Loucy (cell line): Measurements from ENCODE around the gene VPS54.

Source experiments
- H2AFZ ChIP-seq: fragments of 200-600 bp; sonication (generic); 2 replicates; pipeline ENCODE4 v1.6.0; 2016; ENCODE audit warnings: antibody characterized with exemption, mild to moderate bottlenecking, low read length, moderate library complexity
- H3F3A ChIP-seq: fragments of 200-600 bp; 2 replicates; pipeline ENCODE4 v1.6.0; 2016; ENCODE audit warnings: antibody characterized with exemption, low read depth, mild to moderate bottlenecking
- H3K27me3 ChIP-seq: fragments of 200-600 bp; sonication (generic); 2 replicates; pipeline ENCODE4 v1.6.1; 2014; ENCODE audit warnings: low read length, mild to moderate bottlenecking; ENCODE audit not compliant: insufficient read depth, poor library complexity, severe bottlenecking
- H3K36me3 ChIP-seq: fragments of 200-600 bp; sonication (generic); 2 replicates; pipeline ENCODE4 v1.6.1; 2016; ENCODE audit warnings: low read length; ENCODE audit not compliant: insufficient read depth
- H3K4me1 ChIP-seq: fragments of 200-600 bp; sonication (generic); 2 replicates; pipeline ENCODE4 v1.5.1; 2014; ENCODE audit warnings: low read length, mild to moderate bottlenecking; ENCODE audit not compliant: insufficient read depth, poor library complexity, severe bottlenecking
- H3K4me2 ChIP-seq: fragments of 200-600 bp; sonication (generic); 2 replicates; pipeline ENCODE4 v1.6.0; 2014; ENCODE audit warnings: antibody characterized with exemption, low read length, low read depth, mild to moderate bottlenecking; ENCODE audit not compliant: poor library complexity, severe bottlenecking
- H3K4me3 ChIP-seq: fragments of 200-600 bp; sonication (generic); 2 replicates; pipeline ENCODE4 v1.5.1; 2014; ENCODE audit warnings: low read length, mild to moderate bottlenecking, mixed read lengths; ENCODE audit not compliant: poor library complexity, severe bottlenecking
- H3K79me2 ChIP-seq: fragments of 200-600 bp; sonication (generic); 2 replicates; pipeline ENCODE4 v1.6.1; 2014; ENCODE audit warnings: low read length; ENCODE audit not compliant: insufficient read depth
- H3K9ac ChIP-seq: fragments of 200-600 bp; sonication (generic); 2 replicates; pipeline ENCODE4 v1.6.0; 2014; ENCODE audit warnings: mild to moderate bottlenecking, low read depth, low read length, moderate library complexity; ENCODE audit not compliant: poor library complexity, severe bottlenecking
- H3K9me2 ChIP-seq: fragments of 200-600 bp; sonication (generic); replicated peaks from 2 replicates; pipeline ENCODE4 v1.6.1; 2016; ENCODE audit warnings: low read depth, low read length, mixed read lengths
- H3K9me3 ChIP-seq: fragments of 200-600 bp; sonication (generic); 2 replicates; pipeline ENCODE4 v1.6.1; 2014; ENCODE audit warnings: mild to moderate bottlenecking, antibody characterized with exemption, low read length, low read depth; ENCODE audit not compliant: insufficient read depth
- H4K20me1 ChIP-seq: fragments of 200-600 bp; sonication (generic); 2 replicates; pipeline ENCODE4 v1.6.0; 2014; ENCODE audit warnings: antibody characterized with exemption, low read length, mild to moderate bottlenecking; ENCODE audit not compliant: insufficient read depth, poor library complexity, severe bottlenecking
- EZH2phosphoT487 ChIP-seq: fragments of 200-600 bp; IDR thresholded peaks from 2 replicates; pipeline ENCODE4 v1.6.1; 2018; ENCODE audit warnings: antibody characterized with exemption, mild to moderate bottlenecking, moderate library complexity, borderline replicate concordance
- TF ChIP-seq, protein P1 (sequence below): fragments of 200-600 bp; sonication (generic); conservative IDR thresholded peaks from 2 replicates; pipeline ENCODE4 v1.5.1; 2014; ENCODE audit warnings: mild to moderate bottlenecking, antibody characterized with exemption, low read length

Gene VPS54

DNA sequence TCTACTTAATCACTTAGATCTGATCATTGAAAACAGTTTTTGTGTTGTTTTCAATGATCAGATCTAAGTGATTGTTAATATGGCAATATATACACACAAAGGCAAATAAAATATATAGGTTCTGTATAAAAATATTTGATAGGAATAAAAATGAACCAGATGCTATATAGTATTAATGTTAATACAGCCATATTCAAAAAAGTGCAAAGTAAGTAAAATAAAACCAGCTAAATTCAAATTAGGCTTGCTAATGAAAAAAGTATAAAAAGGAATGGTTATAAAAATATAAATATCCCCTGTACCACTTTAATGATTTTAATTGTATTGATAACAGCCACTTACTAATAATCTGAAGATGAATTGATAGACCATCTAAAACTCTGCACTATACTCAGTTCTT is 38.4 kb downstream of the VPS54 start:
- TF ChIP-seq, protein P1, sequence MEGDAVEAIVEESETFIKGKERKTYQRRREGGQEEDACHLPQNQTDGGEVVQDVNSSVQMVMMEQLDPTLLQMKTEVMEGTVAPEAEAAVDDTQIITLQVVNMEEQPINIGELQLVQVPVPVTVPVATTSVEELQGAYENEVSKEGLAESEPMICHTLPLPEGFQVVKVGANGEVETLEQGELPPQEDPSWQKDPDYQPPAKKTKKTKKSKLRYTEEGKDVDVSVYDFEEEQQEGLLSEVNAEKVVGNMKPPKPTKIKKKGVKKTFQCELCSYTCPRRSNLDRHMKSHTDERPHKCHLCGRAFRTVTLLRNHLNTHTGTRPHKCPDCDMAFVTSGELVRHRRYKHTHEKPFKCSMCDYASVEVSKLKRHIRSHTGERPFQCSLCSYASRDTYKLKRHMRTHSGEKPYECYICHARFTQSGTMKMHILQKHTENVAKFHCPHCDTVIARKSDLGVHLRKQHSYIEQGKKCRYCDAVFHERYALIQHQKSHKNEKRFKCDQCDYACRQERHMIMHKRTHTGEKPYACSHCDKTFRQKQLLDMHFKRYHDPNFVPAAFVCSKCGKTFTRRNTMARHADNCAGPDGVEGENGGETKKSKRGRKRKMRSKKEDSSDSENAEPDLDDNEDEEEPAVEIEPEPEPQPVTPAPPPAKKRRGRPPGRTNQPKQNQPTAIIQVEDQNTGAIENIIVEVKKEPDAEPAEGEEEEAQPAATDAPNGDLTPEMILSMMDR: no peak
- no peak for TF ChIP-seq EZH2phosphoT487
- Histone ChIP-seq H3K4me1 (peaks cover 6% of the 10 kb centered on the region), H4K20me1 (no peaks in the 10 kb centered on the region), H3K27me3 (no peaks in the 10 kb centered on the region), H3K36me3 (peaks cover 25% of the 10 kb centered on the region; the same call in 1 of the 2 replicates), H2AFZ (no peak overlapping the region), H3K4me2 (no peak overlapping the region), H3F3A (no peaks in the 10 kb centered on the region), H3K9ac (no peak overlapping the region), H3K4me3 (no peak overlapping the region), H3K9me2 (no peaks in the 10 kb centered on the region), H3K9me3 (no peaks in the 10 kb centered on the region), H3K79me2 (no peaks in the 10 kb centered on the region; the same call in 1 of the 2 replicates)

DNA sequence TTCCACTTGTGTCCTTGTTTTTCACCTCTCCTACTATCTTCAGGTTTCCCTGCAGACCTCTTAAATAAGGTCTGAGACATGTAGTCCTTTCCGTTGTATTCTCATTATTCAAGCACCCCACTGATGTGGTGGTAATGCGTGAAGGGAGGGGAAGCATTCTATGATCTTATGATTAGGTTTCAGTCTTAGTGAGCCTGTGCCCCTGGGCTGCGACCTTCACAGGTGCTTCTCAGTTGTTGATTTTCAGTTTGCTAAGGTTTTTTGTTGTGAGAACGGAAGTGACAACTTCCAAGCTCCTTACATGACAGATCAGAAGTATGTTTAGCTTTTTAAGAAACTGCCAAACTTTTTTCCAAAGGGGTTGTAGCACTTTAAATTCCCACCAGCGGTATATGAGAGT is 41.3 kb downstream of the VPS54 start:
- Histone ChIP-seq H3K9me3 (no peaks in the 10 kb centered on the region), H2AFZ (no peak overlapping the region), H3K9me2 (no peaks in the 10 kb centered on the region), H3K9ac (no peak overlapping the region), H3K79me2 (no peaks in the 10 kb centered on the region), H3K4me1 (no peaks in the 10 kb centered on the region), H3K27me3 (no peaks in the 10 kb centered on the region), H3K4me3 (no peak overlapping the region), H4K20me1 (no peaks in the 10 kb centered on the region), H3K36me3 (peaks cover 25% of the 10 kb centered on the region; the same call in 1 of the 2 replicates), H3F3A (no peaks in the 10 kb centered on the region), H3K4me2 (no peak overlapping the region)
- TF ChIP-seq EZH2phosphoT487: no peak
- TF ChIP-seq, protein P1: no peak

DNA sequence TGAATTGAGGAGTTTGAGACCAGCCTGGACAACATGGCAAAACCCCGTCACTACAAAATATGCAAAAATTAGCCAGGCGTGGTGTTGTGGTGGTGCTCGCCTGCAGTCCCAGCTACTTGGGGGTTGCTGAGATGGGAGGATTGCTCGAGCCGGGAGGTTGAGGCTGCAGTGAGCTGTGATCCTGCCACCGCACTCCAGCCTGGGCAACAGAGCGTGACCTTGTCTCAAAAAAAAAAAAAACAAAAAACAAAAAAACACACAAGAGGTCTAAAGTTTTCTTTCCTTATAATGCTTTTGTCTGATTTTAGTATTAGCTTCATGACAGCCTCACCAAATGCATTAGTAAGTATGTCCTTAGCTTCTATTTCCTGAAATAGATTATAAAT is 43.1 kb downstream of the VPS54 start:
- Histone ChIP-seq H3K27me3 (no peaks in the 10 kb centered on the region), H3K4me2 (no peak overlapping the region), H4K20me1 (no peaks in the 10 kb centered on the region), H3F3A (no peaks in the 10 kb centered on the region), H3K9me2 (no peaks in the 10 kb centered on the region), H3K9ac (no peak overlapping the region), H3K4me1 (no peaks in the 10 kb centered on the region), H3K36me3 (peaks cover 17% of the 10 kb centered on the region; the same call in 1 of the 2 replicates), H3K9me3 (no peaks in the 10 kb centered on the region), H3K4me3 (no peak overlapping the region), H2AFZ (no peak overlapping the region), H3K79me2 (no peaks in the 10 kb centered on the region)
- TF ChIP-seq, protein P1: no peak
